ENCODE results near the gene ASXL1.

The ASXL1 gene

GRCh38 chr20:32386091-32386490 lies 28.0 kb downstream of the ASXL1 start:
- TF ChIP-seq EZH2 (IDR thresholded peaks at IDR 0.05; ENCODE audit: borderline replicate concordance, low read length) (no peak), CTCF (IDR thresholded peaks at IDR 0.05; ENCODE audit: low read length) (no peak)
- no peaks in the 10 kb centered on the region for H3K27me3 ChIP-seq (ENCODE audit: insufficient read depth, low read length)
- no peak overlapping the region for H3K4me2 ChIP-seq (ENCODE audit: low read length)
- no peaks in the 10 kb centered on the region for H3K9me3 ChIP-seq (ENCODE audit: low read length)
- H4K20me1 ChIP-seq (ENCODE audit: insufficient read depth, low read length), result no peaks in the 10 kb centered on the region
- H3K9me2 ChIP-seq (ENCODE audit: low read depth, low read length), result no peaks in the 10 kb centered on the region
- peaks cover 14% of the 10 kb centered on the region for H3K4me1 ChIP-seq (ENCODE audit: insufficient read depth, low read length, severe bottlenecking)
- H2AFZ ChIP-seq (ENCODE audit: low read length), result no peak overlapping the region
- no peak overlapping the region for H3K4me3 ChIP-seq (ENCODE audit: low read depth, low read length, poor library complexity, severe bottlenecking)
- H3K36me3 ChIP-seq (ENCODE audit: insufficient read depth, low read length), result peaks cover 63% of the 10 kb centered on the region
- H3F3A ChIP-seq (ENCODE audit: insufficient read depth, low read length), result no peaks in the 10 kb centered on the region
- peaks cover 46% of the 10 kb centered on the region for H3K79me2 ChIP-seq (ENCODE audit: insufficient read depth, low read length)
- no peak overlapping the region for H3K27ac ChIP-seq (ENCODE audit: low read depth, low read length, poor library complexity, severe bottlenecking)
- no peak overlapping the region for H3K9ac ChIP-seq (ENCODE audit: low read length)

GRCh38 chr20:32387252-32387651 lies 29.1 kb downstream of the ASXL1 start:
- Histone ChIP-seq H4K20me1 (ENCODE audit: insufficient read depth, low read length) (no peaks in the 10 kb centered on the region), H3K27me3 (ENCODE audit: insufficient read depth, low read length) (no peaks in the 10 kb centered on the region)
- TF ChIP-seq CTCF (IDR thresholded peaks at IDR 0.05; ENCODE audit: low read length) (no peak), EZH2 (IDR thresholded peaks at IDR 0.05; ENCODE audit: borderline replicate concordance, low read length) (no peak)

GRCh38 chr20:32391003-32391402 lies 32.9 kb downstream of the ASXL1 start:
- H3K4me3 ChIP-seq (ENCODE audit: low read depth, low read length, poor library complexity, severe bottlenecking), result no peak overlapping the region
- H4K20me1 ChIP-seq (ENCODE audit: insufficient read depth, low read length), result no peaks in the 10 kb centered on the region
- no peak overlapping the region for H3K9ac ChIP-seq (ENCODE audit: low read length)
- H3K9me3 ChIP-seq (ENCODE audit: low read length), result 0 out of 2 replicates have a peak, but pooled peaks cover 2% of the 10 kb centered on the region
- H3K27me3 ChIP-seq (ENCODE audit: insufficient read depth, low read length), result no peaks in the 10 kb centered on the region
- no peak overlapping the region for H3K4me2 ChIP-seq (ENCODE audit: low read length)
- H2AFZ ChIP-seq (ENCODE audit: low read length), result no peak overlapping the region
- H3K79me2 ChIP-seq (ENCODE audit: insufficient read depth, low read length), result peaks cover 62% of the 10 kb centered on the region
- peak overlapping the region; percentile 38 for H3K27ac ChIP-seq (ENCODE audit: low read depth, low read length, poor library complexity, severe bottlenecking)
- TF ChIP-seq EZH2 (IDR thresholded peaks at IDR 0.05; ENCODE audit: borderline replicate concordance, low read length) (no peak), CTCF (IDR thresholded peaks at IDR 0.05; ENCODE audit: low read length) (no peak)
- peaks cover 14% of the 10 kb centered on the region for H3K4me1 ChIP-seq (ENCODE audit: insufficient read depth, low read length, severe bottlenecking)
- peaks cover 83% of the 10 kb centered on the region for H3K36me3 ChIP-seq (ENCODE audit: insufficient read depth, low read length)
- H3K9me2 ChIP-seq (ENCODE audit: low read depth, low read length), result no peaks in the 10 kb centered on the region
- H3F3A ChIP-seq (ENCODE audit: insufficient read depth, low read length), result no peaks in the 10 kb centered on the region

More at GRCh38 chr20:32387252-32387651, 29.1 kb downstream of the ASXL1 start:
- H3K27ac ChIP-seq (ENCODE audit: low read depth, low read length, poor library complexity, severe bottlenecking), result no peak overlapping the region
- no peaks in the 10 kb centered on the region for H3K9me2 ChIP-seq (ENCODE audit: low read depth, low read length)
- no peak overlapping the region for H2AFZ ChIP-seq (ENCODE audit: low read length)
- no peak overlapping the region for H3K4me2 ChIP-seq (ENCODE audit: low read length)
- peaks cover 14% of the 10 kb centered on the region for H3K4me1 ChIP-seq (ENCODE audit: insufficient read depth, low read length, severe bottlenecking)
- no peaks in the 10 kb centered on the region for H3K9me3 ChIP-seq (ENCODE audit: low read length)
- H3K9ac ChIP-seq (ENCODE audit: low read length), result no peak overlapping the region
- no peaks in the 10 kb centered on the region for H3F3A ChIP-seq (ENCODE audit: insufficient read depth, low read length)
- H3K79me2 ChIP-seq (ENCODE audit: insufficient read depth, low read length), result peaks cover 51% of the 10 kb centered on the region
- H3K36me3 ChIP-seq (ENCODE audit: insufficient read depth, low read length), result peaks cover 72% of the 10 kb centered on the region
- H3K4me3 ChIP-seq (ENCODE audit: low read depth, low read length, poor library complexity, severe bottlenecking), result no peak overlapping the region
